Measurements from ENCODE around the gene GJB3. TPM values are rescaled to one million over a fixed set of nuclear protein-coding genes. Genes with fewer than 3 reads are reported as not detected.
"Not testable (repeated sequence)": the region's sequence is repeated elsewhere in the genome, so short reads cannot be mapped to it uniquely, and the experiment has no call there.

Gene GJB3
- polyA plus RNA-seq (ENCODE audit: insufficient read length in 4 of 4) = under 1 TPM; 0.18 to 0.57 (median 0.24) TPM

- DNase-seq (ENCODE audit: low read depth in 4 of 4, low spot score in 3 of 4) = no peak
Observed at GRCh38 chr1:34781071-34781843, at the start of gene GJB3. TSS of gene GJB3 (plus strand) at chr1:34781214. CDS start at chr1:34784763, 3,549 bp downstream.

GRCh38 chr1:34732831-34733230, 48.2 kb upstream of the GJB3 start:
- not testable (repeated sequence) for DNase-seq (ENCODE audit: low read depth in 4 of 4, low spot score in 3 of 4)

- DNase-seq (ENCODE audit: low read depth in 4 of 4, low spot score in 3 of 4) = no peak
Observed at GRCh38 chr1:34736692-34737091, 44.3 kb upstream of the GJB3 start.

- DNase-seq (ENCODE audit: low read depth in 4 of 4, low spot score in 3 of 4) = not testable (repeated sequence)
Observed at GRCh38 chr1:34737236-34737635, 43.8 kb upstream of the GJB3 start.

- no peak for DNase-seq (ENCODE audit: low read depth in 4 of 4, low spot score in 3 of 4)
Observed at GRCh38 chr1:34739613-34740012, 41.4 kb upstream of the GJB3 start.

- no peak for DNase-seq (ENCODE audit: low read depth in 4 of 4, low spot score in 3 of 4)
Observed at GRCh38 chr1:34740161-34740868, 40.7 kb upstream of the GJB3 start.

- DNase-seq (ENCODE audit: low read depth in 4 of 4, low spot score in 3 of 4) = peak; percentile 40 to 66 (median 52)
Observed at GRCh38 chr1:34742667-34743270, 38.2 kb upstream of the GJB3 start.

- DNase-seq (ENCODE audit: low read depth in 4 of 4, low spot score in 3 of 4) = no peak
Observed at GRCh38 chr1:34743775-34744174, 37.2 kb upstream of the GJB3 start.

GRCh38 chr1:34744851-34745250, 36.2 kb upstream of the GJB3 start:
- no peak for DNase-seq (ENCODE audit: low read depth in 4 of 4, low spot score in 3 of 4)

- DNase-seq (ENCODE audit: low read depth in 4 of 4, low spot score in 3 of 4) = no peak
Observed at GRCh38 chr1:34745666-34746065, 35.3 kb upstream of the GJB3 start.

- no peak for DNase-seq (ENCODE audit: low read depth in 4 of 4, low spot score in 3 of 4)
Observed at GRCh38 chr1:34746101-34746500, 34.9 kb upstream of the GJB3 start.

- no peak for DNase-seq (ENCODE audit: low read depth in 4 of 4, low spot score in 3 of 4)
Observed at GRCh38 chr1:34746785-34747637, 34.0 kb upstream of the GJB3 start.

- DNase-seq (ENCODE audit: low read depth in 4 of 4, low spot score in 3 of 4) = no peak
Observed at GRCh38 chr1:34747638-34747941, 33.4 kb upstream of the GJB3 start.

GRCh38 chr1:34749992-34750391, 31.0 kb upstream of the GJB3 start:
- no peak for DNase-seq (ENCODE audit: low read depth in 4 of 4, low spot score in 3 of 4)

GRCh38 chr1:34750610-34751009, 30.4 kb upstream of the GJB3 start:
- DNase-seq (ENCODE audit: low read depth in 4 of 4, low spot score in 3 of 4) = no peak

GRCh38 chr1:34753163-34753562, 27.9 kb upstream of the GJB3 start:
- DNase-seq (ENCODE audit: low read depth in 4 of 4, low spot score in 3 of 4) = no peak

GRCh38 chr1:34754964-34755637, 25.9 kb upstream of the GJB3 start, which contains the start of gene GJB5:
TSS of gene GJB5 (plus strand) at chr1:34755047. CDS start at chr1:34757331, 2,284 bp downstream.
- no peak for DNase-seq (ENCODE audit: low read depth in 4 of 4, low spot score in 3 of 4)

GRCh38 chr1:34755961-34756360, 25.1 kb upstream of the GJB3 start:
- DNase-seq (ENCODE audit: low read depth in 4 of 4, low spot score in 3 of 4) = no peak

- no peak for DNase-seq (ENCODE audit: low read depth in 4 of 4, low spot score in 3 of 4)
Observed at GRCh38 chr1:34757386-34757785, 23.6 kb upstream of the GJB3 start.

- DNase-seq (ENCODE audit: low read depth in 4 of 4, low spot score in 3 of 4) = no peak
Observed at GRCh38 chr1:34758751-34759150, 22.3 kb upstream of the GJB3 start.

Data from right renal pelvis (tissue), 4 donors.